Activated gamma-delta T cell (primary cell): ENCODE data around the gene ZNF341.
"Not testable (repeated sequence)": the region's sequence is repeated elsewhere in the genome, so short reads cannot be mapped to it uniquely, and the experiment has no call there.

ENCODE experiments used
- DNase-seq: peaks from one replicate; lab custom pipeline; 2025; lab: John Stamatoyannopoulos, UW

The ZNF341 gene

GRCh38 chr20:33728463-33728862 lies 3.3 kb upstream of the ZNF341 start:
- DNase-seq, result no peak

GRCh38 chr20:33729101-33729500 lies 2.7 kb upstream of the ZNF341 start:
- DNase-seq, result no peak

GRCh38 chr20:33730946-33731692 lies 677 bp upstream of the ZNF341 start:
- no peak for DNase-seq

- peak; percentile 91 for DNase-seq
These were observed 572 bp downstream of the ZNF341 start for GRCh38 chr20:33732166-33732970.

- no peak for DNase-seq
These were observed 2.1 kb downstream of the ZNF341 start for GRCh38 chr20:33733654-33734576.

GRCh38 chr20:33736962-33737361 lies 5.2 kb downstream of the ZNF341 start:
- DNase-seq, result no peak

- no peak for DNase-seq
These were observed 7.7 kb downstream of the ZNF341 start for GRCh38 chr20:33739493-33739892.

- no peak for DNase-seq
These were observed 8.4 kb downstream of the ZNF341 start for GRCh38 chr20:33740189-33740588.

- DNase-seq, result no peak
These were observed 12.4 kb downstream of the ZNF341 start for GRCh38 chr20:33744181-33744580.

- no peak for DNase-seq
These were observed 13.1 kb downstream of the ZNF341 start for GRCh38 chr20:33744773-33745385.

- no peak for DNase-seq
These were observed 14.7 kb downstream of the ZNF341 start for GRCh38 chr20:33746325-33746998.

GRCh38 chr20:33751775-33752174 lies 20.0 kb downstream of the ZNF341 start:
- no peak for DNase-seq

- DNase-seq, result no peak
These were observed 21.3 kb downstream of the ZNF341 start for GRCh38 chr20:33753143-33753542.

- no peak for DNase-seq
These were observed 22.0 kb downstream of the ZNF341 start for GRCh38 chr20:33753763-33754162.

GRCh38 chr20:33755936-33756490 lies 24.2 kb downstream of the ZNF341 start:
- DNase-seq, result not testable (repeated sequence)

GRCh38 chr20:33757046-33757445 lies 25.2 kb downstream of the ZNF341 start:
- no peak for DNase-seq

GRCh38 chr20:33757458-33757857 lies 25.7 kb downstream of the ZNF341 start:
- no peak for DNase-seq

GRCh38 chr20:33761698-33762250 lies 30.0 kb downstream of the ZNF341 start:
- DNase-seq, result no peak

- DNase-seq, result no peak
These were observed 33.3 kb downstream of the ZNF341 start for GRCh38 chr20:33765099-33765498.

- no peak for DNase-seq
These were observed 33.8 kb downstream of the ZNF341 start for GRCh38 chr20:33765592-33765991.
